K562 (cell line): ENCODE results near the gene RNASE2. TPM values are rescaled to one million over a fixed set of nuclear protein-coding genes. Genes with fewer than 3 reads are reported as not detected.

Experiments
- CEBPB ChIP-seq: fragments of 450-650 bp; IDR thresholded peaks from 2 replicates; pipeline ENCODE4 v1.6.1; 2016; ENCODE audit warnings: missing genetic modification characterization, missing compliant biosample characterization
- HDAC2 ChIP-seq: fragments of 450-650 bp; IDR thresholded peaks from 2 replicates; pipeline ENCODE4 v1.6.1; 2016; ENCODE audit warnings: mild to moderate bottlenecking
- MAZ ChIP-seq, 2 experiments: fragments of 450-650 bp in 1 of 2; sonication (generic) in 1 of 2; formaldehyde crosslinking; IDR thresholded peaks in 1 of 2; conservative IDR thresholded peaks in 1 of 2; 2 replicates each; pipeline versions ENCODE4 v1.4.0 to v1.5.0; 2020; ENCODE audit warnings: mild to moderate bottlenecking in 1 of 2, missing genetic modification reagents in 1 of 2
- ZNF277 ChIP-seq: fragments of 250-450 bp; sonication (Bioruptor Pico); IDR thresholded peaks from 2 replicates; pipeline ENCODE4 v1.8.0; 2022; ENCODE audit warnings: inconsistent platforms, mild to moderate bottlenecking, moderate library complexity, borderline replicate concordance
- ZNF408 ChIP-seq: fragments of 250-450 bp; sonication (Bioruptor Pico); IDR thresholded peaks from 2 replicates; pipeline ENCODE4 v1.4.0; 2020; ENCODE audit warnings: low read depth, mild to moderate bottlenecking, moderate library complexity
- polyA plus RNA-seq, 8 experiments: library from polyadenylated mRNA; depleted of rRNA in 4 of 8; stranded (reverse) in 5 of 8; unstranded in 3 of 8; fragments of >200 nt; fragmentation: Nextera tagmentation in 2 of 8; fragmentation: Illumina TruSeq in 1 of 8; extraction: Ambion mirVana in 2 of 8; extraction: Trizol in 1 of 8; gene quantifications; 2 replicates each; pipeline versions ENCODE4 v1.2.1 to v1.2.3, GENCODE V29; 2011 to 2014; ENCODE audit warnings: inconsistent platforms in 1 of 8, missing spikeins in 1 of 8
- total RNA-seq, 7 experiments: library from RNA; depleted of rRNA in 6 of 7; stranded (reverse); fragments of >200 nt in 6 of 7; fragmentation: Illumina TruSeq in 2 of 7; extraction: Trizol in 2 of 7; gene quantifications; 2 replicates each; pipeline versions ENCODE4 v1.2.1 to v1.2.3, GENCODE V29; 2011 to 2021; ENCODE audit warnings: low replicate concordance in 1 of 7
- TF ChIP-seq, protein P1 (sequence below): fragments of 450-650 bp; conservative IDR thresholded peaks from 2 replicates; pipeline ENCODE4 v1.6.1; 2016; ENCODE audit warnings: missing genetic modification characterization, low read depth, mild to moderate bottlenecking, missing compliant biosample characterization, moderate library complexity
- TF ChIP-seq, protein P2 (sequence below): fragments of 450-650 bp; IDR thresholded peaks from 2 replicates; pipeline ENCODE4 v1.6.1; 2016; ENCODE audit warnings: missing biosample characterization, missing genetic modification characterization

Gene RNASE2
- total and polyA plus RNA-seq, 9 of the 15 experiments (the other 6 are each of a cell fraction or from before 2014, with no cell fraction given): not detected

- TF ChIP-seq, protein P1, sequence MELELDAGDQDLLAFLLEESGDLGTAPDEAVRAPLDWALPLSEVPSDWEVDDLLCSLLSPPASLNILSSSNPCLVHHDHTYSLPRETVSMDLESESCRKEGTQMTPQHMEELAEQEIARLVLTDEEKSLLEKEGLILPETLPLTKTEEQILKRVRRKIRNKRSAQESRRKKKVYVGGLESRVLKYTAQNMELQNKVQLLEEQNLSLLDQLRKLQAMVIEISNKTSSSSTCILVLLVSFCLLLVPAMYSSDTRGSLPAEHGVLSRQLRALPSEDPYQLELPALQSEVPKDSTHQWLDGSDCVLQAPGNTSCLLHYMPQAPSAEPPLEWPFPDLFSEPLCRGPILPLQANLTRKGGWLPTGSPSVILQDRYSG (tag): no peak
- TF ChIP-seq MAZ (CRISPR knock-in tag; conservative IDR thresholded peaks at IDR 0.05 in 1 of 2, IDR thresholded peaks at IDR 0.05 in 1 of 2) (no peak), ZNF408 (CRISPR knock-in tag) (no peak), ZNF277 (CRISPR knock-in tag) (no peak), CEBPB (tag) (no peak), HDAC2 (no peak)
- TF ChIP-seq, protein P2, sequence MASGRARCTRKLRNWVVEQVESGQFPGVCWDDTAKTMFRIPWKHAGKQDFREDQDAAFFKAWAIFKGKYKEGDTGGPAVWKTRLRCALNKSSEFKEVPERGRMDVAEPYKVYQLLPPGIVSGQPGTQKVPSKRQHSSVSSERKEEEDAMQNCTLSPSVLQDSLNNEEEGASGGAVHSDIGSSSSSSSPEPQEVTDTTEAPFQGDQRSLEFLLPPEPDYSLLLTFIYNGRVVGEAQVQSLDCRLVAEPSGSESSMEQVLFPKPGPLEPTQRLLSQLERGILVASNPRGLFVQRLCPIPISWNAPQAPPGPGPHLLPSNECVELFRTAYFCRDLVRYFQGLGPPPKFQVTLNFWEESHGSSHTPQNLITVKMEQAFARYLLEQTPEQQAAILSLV: no peak
Observed at GRCh38 chr14:20988717-20989470, 33.6 kb downstream of the RNASE2 start (continued).
